CD14-positive monocyte (primary cell): Measurements from ENCODE around the gene F7. TPM values are rescaled to one million over a fixed set of nuclear protein-coding genes. Genes with fewer than 3 reads are reported as not detected.

Source experiments
- DNase-seq, 3 donors: peaks; one replicate each; pipeline ENCODE4 v3.0.0-alpha.2; 2011 to 2022
- H2AFZ ChIP-seq: 2 replicates; pipeline ENCODE4 v1.6.0; 2012; ENCODE audit warnings: mild to moderate bottlenecking, low read depth, low read length, inconsistent platforms; ENCODE audit not compliant: insufficient read depth, poor library complexity, severe bottlenecking
- H3K27ac ChIP-seq, 2 donors: 1 replicate in 1 of 2; 2 replicates in 1 of 2; pipeline ENCODE4 v1.5.1; 2012 to 2013; ENCODE audit warnings: low read length in 2 of 2, control low read depth in 1 of 2, inconsistent platforms in 1 of 2, low read depth in 1 of 2, mild to moderate bottlenecking in 1 of 2
- H3K27me3 ChIP-seq, 2 donors: one replicate each; pipeline versions ENCODE4 v1.6.0 to v1.6.1; 2011 to 2013; ENCODE audit warnings: low read length in 2 of 2; ENCODE audit not compliant: control insufficient read depth in 2 of 2, insufficient read depth in 2 of 2
- H3K36me3 ChIP-seq, 2 donors: replicated peaks in 1 of 2; 1 replicate in 1 of 2; 2 replicates in 1 of 2; pipeline versions ENCODE4 v1.5.1 to v1.6.1; 2012 to 2013; ENCODE audit warnings: low read length in 2 of 2, control low read depth in 1 of 2, inconsistent platforms in 1 of 2, mild to moderate bottlenecking in 1 of 2; ENCODE audit not compliant: insufficient read depth in 2 of 2, control insufficient read depth in 1 of 2
- H3K4me1 ChIP-seq, 2 donors: 1 replicate in 1 of 2; 2 replicates in 1 of 2; pipeline versions ENCODE4 v1.5.1 to v1.6.1; 2012 to 2013; ENCODE audit warnings: low read length in 2 of 2, control low read depth in 1 of 2, inconsistent platforms in 1 of 2, mild to moderate bottlenecking in 1 of 2, moderate library complexity in 1 of 2; ENCODE audit not compliant: insufficient read depth in 2 of 2, control insufficient read depth in 1 of 2
- H3K4me2 ChIP-seq: replicated peaks from 2 replicates; pipeline ENCODE3; 2012; ENCODE audit warnings: low read length, moderate library complexity, mild to moderate bottlenecking; ENCODE audit not compliant: poor library complexity, severe bottlenecking; ENCODE audit errors: extremely low read depth
- H3K4me3 ChIP-seq, 3 experiments: fragments of 200-600 bp in 1 of 3; sonication (generic) in 1 of 3; replicated peaks in 1 of 3; 1 replicate in 2 of 3; 2 replicates in 1 of 3; pipeline ENCODE4 v1.5.1; 2011 to 2013; ENCODE audit warnings: low read length in 3 of 3, mild to moderate bottlenecking in 3 of 3, control low read depth in 2 of 3, low read depth in 2 of 3, inconsistent platforms in 1 of 3, moderate library complexity in 1 of 3
- H3K79me2 ChIP-seq: 2 replicates; pipeline ENCODE4 v1.6.0; 2012; ENCODE audit warnings: mild to moderate bottlenecking, control low read depth, inconsistent platforms, low read length, moderate library complexity; ENCODE audit not compliant: insufficient read depth
- H3K9ac ChIP-seq: 2 replicates; pipeline ENCODE4 v1.6.0; 2017; ENCODE audit warnings: low read length, mild to moderate bottlenecking; ENCODE audit not compliant: insufficient read depth, poor library complexity, severe bottlenecking
- H3K9me3 ChIP-seq, 2 donors: replicated peaks in 1 of 2; 1 replicate in 1 of 2; 2 replicates in 1 of 2; pipeline versions ENCODE4 v1.5.1 to v1.6.1; 2012 to 2013; ENCODE audit warnings: low read length in 2 of 2, control low read depth in 1 of 2; ENCODE audit not compliant: control insufficient read depth in 1 of 2, insufficient read depth in 1 of 2
- H4K20me1 ChIP-seq: 2 replicates; pipeline ENCODE4 v1.6.0; 2012; ENCODE audit warnings: mild to moderate bottlenecking, low read length, control low read depth, moderate library complexity; ENCODE audit not compliant: insufficient read depth
- H3K27ac Mint-ChIP-seq, 7 donors: one replicate each; pipeline ENCODE4 v1.8.0; 2020; ENCODE audit warnings: mild to moderate bottlenecking in 7 of 7, mixed read lengths in 7 of 7, moderate library complexity in 6 of 7, inconsistent platforms in 2 of 7
- H3K27me3 Mint-ChIP-seq, 3 donors: one replicate each; pipeline ENCODE4 v1.8.0; 2021 to 2022; ENCODE audit warnings: low read depth in 3 of 3, mild to moderate bottlenecking in 3 of 3, mixed read lengths in 3 of 3, moderate library complexity in 3 of 3, inconsistent platforms in 1 of 3
- H3K36me3 Mint-ChIP-seq, 2 donors: one replicate each; pipeline ENCODE4 v1.8.0; 2020; ENCODE audit warnings: mixed read lengths in 2 of 2, inconsistent platforms in 1 of 2, mild to moderate bottlenecking in 1 of 2
- H3K4me1 Mint-ChIP-seq: one replicate; pipeline ENCODE4 v1.8.0; 2020; ENCODE audit warnings: mild to moderate bottlenecking, mixed read lengths
- H3K4me3 Mint-ChIP-seq, 2 donors: one replicate each; pipeline ENCODE4 v1.8.0; 2020; ENCODE audit warnings: mild to moderate bottlenecking in 2 of 2, mixed read lengths in 2 of 2, moderate library complexity in 1 of 2
- H3K9me3 Mint-ChIP-seq, 7 donors: one replicate each; pipeline ENCODE4 v1.8.0; 2020 to 2022; ENCODE audit warnings: mixed read lengths in 7 of 7, mild to moderate bottlenecking in 6 of 7, moderate library complexity in 6 of 7, inconsistent platforms in 2 of 7
- WGBS: methylation state at CpG from one replicate; pipeline ENCODE4 v1.1.5; 2013; ENCODE audit warnings: missing lambda C conversion rate; ENCODE audit not compliant: insufficient coverage; 5-methylcytosine and 5-hydroxymethylcytosine counted together
- intact Hi-C, 2 donors: fragments of 100-400 bp; cut with micrococcal nuclease; formaldehyde crosslinking; loops; one replicate each; pipeline versions ENCODE4 v1.15.0 to v1.15.1; 2023
- polyA plus RNA-seq, 3 donors: library from polyadenylated mRNA; depleted of rRNA in 1 of 3; unstranded in 2 of 3; stranded (reverse) in 1 of 3; fragments of 300-500 nt in 2 of 3; fragments of >200 nt in 1 of 3; fragmentation: Illumina TruSeq in 2 of 3; gene quantifications; 1 replicate in 2 of 3; 2 replicates in 1 of 3; pipeline ENCODE4 v1.2.3, GENCODE V29; 2012 to 2021
- TF ChIP-seq, protein P1 (sequence below): fragments of 200-600 bp; IDR thresholded peaks from one replicate; pipeline ENCODE4 v1.8.0; 2022; ENCODE audit warnings: antibody characterized with exemption, mild to moderate bottlenecking

F7 gene
- polyA plus RNA-seq, 3 donors: not detected

GRCh38 chr13:113086991-113087922, 18.3 kb upstream of the F7 start:
- Histone ChIP-seq H3K36me3 (no peaks in the 10 kb centered on the region), H3K4me1 (no peaks in the 10 kb centered on the region), H3K4me3 (no peak overlapping the region), H3K27ac (no peak overlapping the region), H3K4me2 (no peak overlapping the region), H3K9me3 (no peaks in the 10 kb centered on the region), H3K79me2 (no peaks in the 10 kb centered on the region), H3K27me3 (no peaks in the 10 kb centered on the region), H3K9ac (no peak overlapping the region), H4K20me1 (no peaks in the 10 kb centered on the region), H2AFZ (no peak overlapping the region)
- 95% methylated on average over 22 of the region's 39 CpGs for WGBS
- TF ChIP-seq, protein P1, sequence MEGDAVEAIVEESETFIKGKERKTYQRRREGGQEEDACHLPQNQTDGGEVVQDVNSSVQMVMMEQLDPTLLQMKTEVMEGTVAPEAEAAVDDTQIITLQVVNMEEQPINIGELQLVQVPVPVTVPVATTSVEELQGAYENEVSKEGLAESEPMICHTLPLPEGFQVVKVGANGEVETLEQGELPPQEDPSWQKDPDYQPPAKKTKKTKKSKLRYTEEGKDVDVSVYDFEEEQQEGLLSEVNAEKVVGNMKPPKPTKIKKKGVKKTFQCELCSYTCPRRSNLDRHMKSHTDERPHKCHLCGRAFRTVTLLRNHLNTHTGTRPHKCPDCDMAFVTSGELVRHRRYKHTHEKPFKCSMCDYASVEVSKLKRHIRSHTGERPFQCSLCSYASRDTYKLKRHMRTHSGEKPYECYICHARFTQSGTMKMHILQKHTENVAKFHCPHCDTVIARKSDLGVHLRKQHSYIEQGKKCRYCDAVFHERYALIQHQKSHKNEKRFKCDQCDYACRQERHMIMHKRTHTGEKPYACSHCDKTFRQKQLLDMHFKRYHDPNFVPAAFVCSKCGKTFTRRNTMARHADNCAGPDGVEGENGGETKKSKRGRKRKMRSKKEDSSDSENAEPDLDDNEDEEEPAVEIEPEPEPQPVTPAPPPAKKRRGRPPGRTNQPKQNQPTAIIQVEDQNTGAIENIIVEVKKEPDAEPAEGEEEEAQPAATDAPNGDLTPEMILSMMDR: no peak
- H3K27me3 Mint-ChIP-seq: peaks cover 0 to 2% (median 2%) of the 10 kb centered on the region in 3 donors
- peaks cover 0 to 7% (median 0%) of the 10 kb centered on the region in 7 donors for H3K9me3 Mint-ChIP-seq
- H3K36me3 Mint-ChIP-seq: no peaks in the 10 kb centered on the region
- intact Hi-C loops: no loop called here
- H3K4me3 Mint-ChIP-seq: no peak overlapping the region
- no peak for DNase-seq
- H3K27ac Mint-ChIP-seq: peak overlapping the region in 2 of 7 donors; percentile 57 to 63
- H3K4me1 Mint-ChIP-seq: no peaks in the 10 kb centered on the region

GRCh38 chr13:113087923-113088690, 17.5 kb upstream of the F7 start:
- H3K4me1 Mint-ChIP-seq: no peaks in the 10 kb centered on the region
- H3K79me2 ChIP-seq: no peaks in the 10 kb centered on the region
- H3K4me2 ChIP-seq: no peak overlapping the region
- DNase-seq: no peak
- H3K9ac ChIP-seq: no peak overlapping the region
- H3K36me3 ChIP-seq: no peaks in the 10 kb centered on the region
- no peak overlapping the region for H3K27ac Mint-ChIP-seq
- 96% methylated on average over 40 of the region's 40 CpGs for WGBS
- peaks cover 0 to 7% (median 0%) of the 10 kb centered on the region in 7 donors for H3K9me3 Mint-ChIP-seq
- H3K9me3 ChIP-seq: no peaks in the 10 kb centered on the region
- no peak overlapping the region for H2AFZ ChIP-seq
- H4K20me1 ChIP-seq: no peaks in the 10 kb centered on the region
- no peak overlapping the region for H3K4me3 ChIP-seq
- H3K4me3 Mint-ChIP-seq: no peak overlapping the region
- intact Hi-C loops: no loop called here
- no peaks in the 10 kb centered on the region for H3K27me3 ChIP-seq
- H3K36me3 Mint-ChIP-seq: no peaks in the 10 kb centered on the region
- TF ChIP-seq, protein P1: no peak
- no peaks in the 10 kb centered on the region for H3K4me1 ChIP-seq
- peaks cover 0 to 2% (median 2%) of the 10 kb centered on the region in 3 donors for H3K27me3 Mint-ChIP-seq
- H3K27ac ChIP-seq: no peak overlapping the region
